K562 (cell line): Measurements from ENCODE around the gene PIGB. TPM values are rescaled to one million over a fixed set of nuclear protein-coding genes. Genes with fewer than 3 reads are reported as not detected.

ENCODE experiments used
- ARID3B ChIP-seq: fragments of 250-450 bp; sonication (Bioruptor Pico); IDR thresholded peaks from 2 replicates; pipeline ENCODE4 v1.4.0; 2020; ENCODE audit warnings: borderline replicate concordance
- DMBX1 ChIP-seq: fragments of 250-450 bp; sonication (Bioruptor Pico); IDR thresholded peaks from 2 replicates; pipeline ENCODE4 v1.8.0; 2022; ENCODE audit warnings: inconsistent platforms, mild to moderate bottlenecking, moderate library complexity, borderline replicate concordance
- E2F5 ChIP-seq: sonication (generic); formaldehyde crosslinking; IDR thresholded peaks from 2 replicates; pipeline ENCODE4 v1.8.0; 2022; ENCODE audit warnings: mild to moderate bottlenecking, missing genetic modification reagents
- HNRNPLL ChIP-seq: fragments of 200-400 bp; formaldehyde crosslinking; IDR thresholded peaks from 2 replicates; pipeline ENCODE4 v1.6.1; 2017; ENCODE audit warnings: low read length, low read depth, mild to moderate bottlenecking; ENCODE audit not compliant: poor library complexity, severe bottlenecking
- KAT2B ChIP-seq: IDR thresholded peaks from one replicate; pipeline ENCODE4 v1.6.1; 2012; ENCODE audit warnings: low read depth, mild to moderate bottlenecking, control low read depth, inconsistent platforms, low read length, moderate library complexity
- KHSRP ChIP-seq: fragments of 450-650 bp; IDR thresholded peaks from 2 replicates; pipeline ENCODE4 v1.6.1; 2017
- NR4A1 ChIP-seq, 2 experiments: fragments of 250-450 bp in 1 of 2; fragments of 450-650 bp in 1 of 2; sonication (Bioruptor Pico) in 1 of 2; IDR thresholded peaks; 2 replicates each; pipeline versions ENCODE4 v1.4.0 to v1.6.1; 2016 to 2020; ENCODE audit warnings: mild to moderate bottlenecking in 2 of 2, missing compliant biosample characterization in 1 of 2, missing genetic modification characterization in 1 of 2, moderate library complexity in 1 of 2
- OTX1 ChIP-seq: fragments of 450-650 bp; formaldehyde crosslinking; IDR thresholded peaks from 2 replicates; pipeline ENCODE4 v1.4.0; 2022; ENCODE audit warnings: mild to moderate bottlenecking
- RBM25 ChIP-seq: fragments of 200-400 bp; formaldehyde crosslinking; IDR thresholded peaks from 2 replicates; pipeline ENCODE4 v1.6.1; 2018; ENCODE audit warnings: low read length, low read depth, moderate library complexity; ENCODE audit not compliant: severe bottlenecking
- TCF7 ChIP-seq: sonication (generic); IDR thresholded peaks from 2 replicates; pipeline ENCODE4 v1.6.1; 2016; ENCODE audit warnings: antibody characterized with exemption, borderline replicate concordance
- TEAD1 ChIP-seq, 2 experiments: fragments of 450-650 bp in 1 of 2; sonication (generic) in 1 of 2; formaldehyde crosslinking; IDR thresholded peaks; 2 replicates each; pipeline versions ENCODE4 v1.4.0 to v1.8.0; 2020 to 2022; ENCODE audit warnings: mild to moderate bottlenecking in 2 of 2, missing genetic modification reagents in 1 of 2
- ZEB2 ChIP-seq: fragments of 450-650 bp; IDR thresholded peaks from 2 replicates; pipeline ENCODE4 v1.6.1; 2016
- ZFP1 ChIP-seq: fragments of 450-650 bp; formaldehyde crosslinking; IDR thresholded peaks from 2 replicates; pipeline ENCODE4 v1.4.0; 2020; ENCODE audit warnings: mild to moderate bottlenecking, mixed read lengths
- ZNF175 ChIP-seq: fragments of 200-800 bp; sonication (Bioruptor generic); IDR thresholded peaks from 2 replicates; pipeline ENCODE4 v1.6.1; 2016; ENCODE audit warnings: low read depth, mild to moderate bottlenecking, missing genetic modification characterization, missing compliant biosample characterization
- ZNF444 ChIP-seq: fragments of 250-450 bp; sonication (Bioruptor Pico); IDR thresholded peaks from 2 replicates; pipeline ENCODE4 v1.4.0; 2020; ENCODE audit warnings: mild to moderate bottlenecking, moderate library complexity
- ZNF449 ChIP-seq: fragments of 250-450 bp; sonication (Bioruptor Pico); IDR thresholded peaks from 2 replicates; pipeline ENCODE4 v1.8.0; 2022; ENCODE audit warnings: moderate library complexity, mild to moderate bottlenecking, inconsistent platforms
- ZNF511 ChIP-seq: sonication (generic); formaldehyde crosslinking; IDR thresholded peaks from 2 replicates; pipeline ENCODE4 v1.8.0; 2022; ENCODE audit warnings: mild to moderate bottlenecking, missing genetic modification reagents
- ZNF699 ChIP-seq: fragments of 250-450 bp; sonication (Bioruptor Pico); IDR thresholded peaks from 2 replicates; pipeline ENCODE4 v1.8.0; 2021; ENCODE audit warnings: mild to moderate bottlenecking, moderate library complexity; ENCODE audit not compliant: insufficient replicate concordance
- polyA plus RNA-seq, 8 experiments: library from polyadenylated mRNA; depleted of rRNA in 4 of 8; stranded (reverse) in 5 of 8; unstranded in 3 of 8; fragments of >200 nt; fragmentation: Nextera tagmentation in 2 of 8; fragmentation: Illumina TruSeq in 1 of 8; extraction: Ambion mirVana in 2 of 8; extraction: Trizol in 1 of 8; gene quantifications; 2 replicates each; pipeline versions ENCODE4 v1.2.1 to v1.2.3, GENCODE V29; 2011 to 2014; ENCODE audit warnings: inconsistent platforms in 1 of 8, missing spikeins in 1 of 8
- total RNA-seq, 7 experiments: library from RNA; depleted of rRNA in 6 of 7; stranded (reverse); fragments of >200 nt in 6 of 7; fragmentation: Illumina TruSeq in 2 of 7; extraction: Trizol in 2 of 7; gene quantifications; 2 replicates each; pipeline versions ENCODE4 v1.2.1 to v1.2.3, GENCODE V29; 2011 to 2021; ENCODE audit warnings: low replicate concordance in 1 of 7
- TF ChIP-seq, protein P1 (sequence below): fragments of 250-450 bp; sonication (Bioruptor Pico); IDR thresholded peaks from 2 replicates; pipeline ENCODE4 v1.4.0; 2020
- TF ChIP-seq, protein P2 (sequence below): fragments of 250-450 bp; sonication (Bioruptor Pico); IDR thresholded peaks from 2 replicates; pipeline ENCODE4 v1.6.1; 2021; ENCODE audit warnings: mild to moderate bottlenecking

Gene PIGB
- total and polyA plus RNA-seq, 9 of the 15 experiments (the other 6 are each of a cell fraction or from before 2014, with no cell fraction given) = 9.9 to 32.3 (median 18.2) TPM

DNA sequence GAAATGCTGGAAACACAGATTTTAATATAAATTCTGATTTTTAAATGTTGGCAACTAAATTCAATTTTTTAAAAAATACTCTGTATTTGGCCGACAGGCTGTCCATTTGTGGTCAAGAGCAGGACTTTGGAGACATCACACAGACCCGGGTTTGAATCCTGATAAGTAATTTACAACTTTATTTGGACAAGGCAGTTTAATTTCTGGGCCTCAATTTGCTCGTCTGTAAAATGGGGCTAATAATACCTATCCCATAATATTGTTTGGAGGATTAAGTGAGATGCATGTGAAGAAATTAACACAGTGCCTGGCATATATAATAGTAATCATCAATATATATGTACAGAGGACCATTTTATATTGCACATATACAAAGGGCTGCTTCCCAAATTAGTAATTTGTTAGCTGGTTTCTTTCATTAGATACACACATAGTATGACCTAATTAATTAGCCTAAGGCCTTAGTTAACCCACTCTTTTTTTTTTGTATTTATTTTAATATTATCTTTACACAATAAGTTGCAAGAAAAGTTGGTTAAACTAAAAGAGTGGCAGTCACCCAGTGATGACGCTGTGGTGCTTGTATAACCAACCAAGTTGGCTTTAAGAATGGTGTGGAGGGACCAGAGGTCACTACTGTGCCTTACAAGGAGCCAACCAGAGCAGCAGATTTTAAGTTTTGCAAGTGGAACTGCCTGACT, 665 bp downstream of the PIGB start (continued):
- TF ChIP-seq TEAD1 (CRISPR knock-in tag; IDR thresholded peaks at IDR 0.05) = no peak
- TF ChIP-seq ZNF449 = no peak
- TF ChIP-seq, protein P1, sequence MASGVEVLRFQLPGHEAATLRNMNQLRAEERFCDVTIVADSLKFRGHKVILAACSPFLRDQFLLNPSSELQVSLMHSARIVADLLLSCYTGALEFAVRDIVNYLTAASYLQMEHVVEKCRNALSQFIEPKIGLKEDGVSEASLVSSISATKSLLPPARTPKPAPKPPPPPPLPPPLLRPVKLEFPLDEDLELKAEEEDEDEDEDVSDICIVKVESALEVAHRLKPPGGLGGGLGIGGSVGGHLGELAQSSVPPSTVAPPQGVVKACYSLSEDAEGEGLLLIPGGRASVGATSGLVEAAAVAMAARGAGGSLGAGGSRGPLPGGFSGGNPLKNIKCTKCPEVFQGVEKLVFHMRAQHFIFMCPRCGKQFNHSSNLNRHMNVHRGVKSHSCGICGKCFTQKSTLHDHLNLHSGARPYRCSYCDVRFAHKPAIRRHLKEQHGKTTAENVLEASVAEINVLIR (CRISPR knock-in tag) = no peak
- no peak for TF ChIP-seq E2F5
- TF ChIP-seq HNRNPLL = no peak
- TF ChIP-seq ZNF511 = no peak
- TF ChIP-seq OTX1 (CRISPR knock-in tag) = no peak
- TF ChIP-seq NR4A1 (CRISPR knock-in tag; IDR thresholded peaks at IDR 0.05) = no peak
- TF ChIP-seq NR4A1 (tag; IDR thresholded peaks at IDR 0.05) = no peak
- TF ChIP-seq RBM25 = peak; percentile 99
- TF ChIP-seq KAT2B = no peak
- TF ChIP-seq ZNF175 (CRISPR knock-in tag) = no peak
- no peak for TF ChIP-seq ZFP1 (CRISPR knock-in tag)
- TF ChIP-seq, protein P2, sequence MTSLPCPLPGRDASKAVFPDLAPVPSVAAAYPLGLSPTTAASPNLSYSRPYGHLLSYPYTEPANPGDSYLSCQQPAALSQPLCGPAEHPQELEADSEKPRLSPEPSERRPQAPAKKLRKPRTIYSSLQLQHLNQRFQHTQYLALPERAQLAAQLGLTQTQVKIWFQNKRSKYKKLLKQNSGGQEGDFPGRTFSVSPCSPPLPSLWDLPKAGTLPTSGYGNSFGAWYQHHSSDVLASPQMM (CRISPR knock-in tag) = no peak
- TF ChIP-seq ZNF699 (CRISPR knock-in tag) = no peak
- TF ChIP-seq ARID3B (CRISPR knock-in tag) = no peak
- TF ChIP-seq TCF7 = no peak
- TF ChIP-seq DMBX1 (CRISPR knock-in tag) = no peak
- no peak for TF ChIP-seq ZEB2
- TF ChIP-seq KHSRP = no peak
- TF ChIP-seq ZNF444 (CRISPR knock-in tag) = no peak
